B cell (primary cell): ENCODE data around the gene TCEANC. TPM values are rescaled to one million over a fixed set of nuclear protein-coding genes. Genes with fewer than 3 reads are reported as not detected.
A peak's percentile ranks its signal among the peaks of the same experiment; 100 is the strongest.

Source experiments
- ATAC-seq: fragments of 200-7000 bp; cut with Tn5 transposase; one replicate; pipeline ENCODE4 v1.10.0; 2021; ENCODE audit warnings: low read depth, mild to moderate bottlenecking, moderate number of reproducible peaks, moderate library complexity
- CTCF ChIA-PET: fragments of 350-600 bp; sonication (Branson Sonifier 250); formaldehyde crosslinking; loops from one replicate; lab custom pipeline; 2021; ENCODE audit warnings: antibody characterized with exemption, inconsistent platforms; lab: Charles Lee
- POLR2A ChIA-PET: fragments of 350-600 bp; sonication (Branson Sonifier 250); formaldehyde crosslinking; loops from one replicate; lab custom pipeline; 2021; ENCODE audit warnings: antibody characterized with exemption; lab: Charles Lee
- DNase-seq: peaks from one replicate; pipeline ENCODE4 v3.0.0; 2013
- H2AFZ ChIP-seq: 2 replicates; pipeline ENCODE4 v1.6.1; 2012; ENCODE audit warnings: mild to moderate bottlenecking, low read depth, low read length; ENCODE audit not compliant: insufficient read depth, poor library complexity, severe bottlenecking
- H3K27ac ChIP-seq, 2 donors: 1 replicate in 1 of 2; 2 replicates in 1 of 2; pipeline ENCODE4 v1.5.1; 2012 to 2013; ENCODE audit warnings: low read length in 2 of 2, mild to moderate bottlenecking in 2 of 2, moderate library complexity in 1 of 2
- H3K27me3 ChIP-seq, 4 experiments: fragments of 200-600 bp in 1 of 4; sonication (generic) in 1 of 4; replicated peaks in 1 of 4; 1 replicate in 2 of 4; 2 replicates in 2 of 4; pipeline versions ENCODE4 v1.6.1 to v1.7.0; 2013 to 2016; ENCODE audit warnings: low read length in 3 of 4, mild to moderate bottlenecking in 2 of 4, mixed read lengths in 1 of 4, moderate library complexity in 1 of 4; ENCODE audit not compliant: insufficient read depth in 4 of 4, control insufficient read depth in 3 of 4; ENCODE audit errors: control extremely low read depth in 1 of 4
- H3K36me3 ChIP-seq, 2 experiments: replicated peaks in 1 of 2; 1 replicate in 1 of 2; 2 replicates in 1 of 2; pipeline versions ENCODE4 v1.6.1 to v1.7.1; 2013; ENCODE audit warnings: low read length in 1 of 2; ENCODE audit not compliant: insufficient read depth in 2 of 2, control insufficient read depth in 1 of 2; ENCODE audit errors: control extremely low read depth in 1 of 2, extremely low read depth in 1 of 2
- H3K4me1 ChIP-seq, 2 donors: fragments of 200-600 bp in 1 of 2; sonication (generic) in 1 of 2; 1 replicate in 1 of 2; 2 replicates in 1 of 2; pipeline versions ENCODE4 v1.5.1 to v1.6.1; 2013 to 2017; ENCODE audit warnings: low read length in 2 of 2; ENCODE audit not compliant: control insufficient read depth in 2 of 2, insufficient read depth in 2 of 2
- H3K4me2 ChIP-seq: replicated peaks from 2 replicates; pipeline ENCODE3; 2012; ENCODE audit warnings: mild to moderate bottlenecking, low read depth, low read length; ENCODE audit not compliant: poor library complexity, severe bottlenecking
- H3K4me3 ChIP-seq, 5 experiments: fragments of 200-600 bp in 1 of 5; sonication (generic) in 1 of 5; 1 replicate in 3 of 5; 2 replicates in 2 of 5; pipeline versions ENCODE4 v1.5.1 to v1.7.0; 2011 to 2016; ENCODE audit warnings: low read length in 4 of 5, mild to moderate bottlenecking in 4 of 5, low read depth in 2 of 5, control low read depth in 1 of 5, moderate library complexity in 1 of 5; ENCODE audit not compliant: insufficient read depth in 1 of 5; ENCODE audit errors: control extremely low read depth in 1 of 5, extremely low read depth in 1 of 5
- H3K79me2 ChIP-seq: fragments of 200-600 bp; sonication (generic); one replicate; pipeline ENCODE4 v1.6.0; 2016; ENCODE audit warnings: low read length; ENCODE audit not compliant: control insufficient read depth, insufficient read depth
- H3K9ac ChIP-seq: fragments of 200-600 bp; sonication (generic); 2 replicates; pipeline ENCODE4 v1.6.1; 2017; ENCODE audit warnings: mild to moderate bottlenecking, low read length, moderate library complexity
- H3K9me3 ChIP-seq, 3 donors: one replicate each; pipeline versions ENCODE4 v1.6.1 to v1.7.1; 2013; ENCODE audit warnings: low read length in 2 of 3; ENCODE audit not compliant: control insufficient read depth in 2 of 3, insufficient read depth in 1 of 3; ENCODE audit errors: control extremely low read depth in 1 of 3
- H4K20me1 ChIP-seq: 2 replicates; pipeline ENCODE4 v1.6.0; 2012; ENCODE audit warnings: mild to moderate bottlenecking, low read length; ENCODE audit not compliant: insufficient read depth, control insufficient read depth, poor library complexity, severe bottlenecking
- H3K27ac Mint-ChIP-seq: one replicate; pipeline ENCODE4 v1.8.0; 2021; ENCODE audit warnings: mixed read lengths
- H3K27me3 Mint-ChIP-seq: one replicate; pipeline ENCODE4 v1.8.0; 2021; ENCODE audit warnings: mixed read lengths
- H3K4me1 Mint-ChIP-seq: one replicate; pipeline ENCODE4 v1.8.0; 2021; ENCODE audit warnings: mixed read lengths
- H3K4me3 Mint-ChIP-seq: one replicate; pipeline ENCODE4 v1.8.0; 2021; ENCODE audit warnings: mixed read lengths
- H3K9me3 Mint-ChIP-seq: one replicate; pipeline ENCODE4 v1.8.0; 2022; ENCODE audit warnings: mixed read lengths; ENCODE audit not compliant: insufficient read depth
- CTCF ChIP-seq: fragments of 200-600 bp; IDR thresholded peaks from one replicate; pipeline ENCODE4 v1.8.0; 2022; ENCODE audit warnings: antibody characterized with exemption, mild to moderate bottlenecking
- EZH2 ChIP-seq: IDR thresholded peaks from 2 replicates; pipeline ENCODE4 v1.6.1; 2012; ENCODE audit warnings: borderline replicate concordance, low read depth, mild to moderate bottlenecking, moderate library complexity, low read length; ENCODE audit not compliant: insufficient read depth, poor library complexity, severe bottlenecking
- WGBS: methylation state at CpG from one replicate; pipeline ENCODE4 v1.1.5; 2013; ENCODE audit warnings: missing lambda C conversion rate; ENCODE audit not compliant: insufficient coverage; 5-methylcytosine and 5-hydroxymethylcytosine counted together
- intact Hi-C: fragments of 100-400 bp; cut with micrococcal nuclease; formaldehyde crosslinking; loops from one replicate; pipeline ENCODE4 v1.10.0; 2022
- polyA minus RNA-seq: library from RNA; depleted of rRNA, polyadenylated mRNA; stranded (reverse); fragments of >200 nt; gene quantifications from 2 replicates; pipeline ENCODE4 v1.2.3, GENCODE V29; 2012
- polyA plus RNA-seq: library from polyadenylated mRNA; depleted of rRNA; stranded (reverse); fragments of >200 nt; gene quantifications from 2 replicates; pipeline ENCODE4 v1.2.3, GENCODE V29; 2012
- total RNA-seq, 2 donors: library from RNA; stranded (reverse); fragments of 120-200 nt in 1 of 2; gene quantifications; 1 replicate in 1 of 2; 2 replicates in 1 of 2; pipeline versions ENCODE4 v1.2.3 to v1.2.4, GENCODE V29; 2013 to 2022

TCEANC gene
- total RNA-seq (10.0 and 10.7 TPM in 2 replicates), polyA plus RNA-seq (5.5 and 6.0 TPM in 2 replicates), polyA minus RNA-seq (7.8 and 8.8 TPM in 2 replicates)
- 14.6 TPM for total RNA-seq (2013)

GRCh38 chrX:13652850-13653693 lies at the start of gene TCEANC:
TSS of gene TCEANC (plus strand) at chrX:13653141. CDS start at chrX:13662509, 9,368 bp downstream.
- CTCF ChIA-PET, result interaction anchor here (0.6 to 1.6 kb wide), 6 partner anchors 82 to 882 kb away, joined by 3 to 4 read pairs (median 3); partner anchors contain the start of genes GEMIN8, OFD1 and TRAPPC2
- Histone ChIP-seq H3K36me3 (peaks cover 0 to 11% of the 10 kb centered on the region in 2 experiments), H3K4me3 (peak within 1 kb of the TSS; percentile 59 to 92 (median 78)), H3K9me3 (no peaks in the 10 kb centered on the region), H3K9ac (peak within 1 kb of the TSS; percentile 82), H3K27ac (peak within 1 kb of the TSS; percentile 84 to 96), H4K20me1 (no peaks in the 10 kb centered on the region), H3K4me1 (peaks cover 12 to 15% of the 10 kb centered on the region in 2 donors), H3K27me3 (no peaks in the 10 kb centered on the region), H3K4me2 (peak within 1 kb of the TSS; percentile 77), H3K79me2 (peaks cover 19% of the 10 kb centered on the region), H2AFZ (peak within 1 kb of the TSS; percentile 83)
- intact Hi-C loops, result loop anchor here (1.0 to 5.0 kb wide), 4 partner anchors 81 to 376 kb away; partner anchors contain the start of genes GEMIN8, OFD1 and TRAPPC2
- 0% methylated on average over 40 of the region's 54 CpGs for WGBS
- Mint-ChIP-seq H3K27me3 (no peaks in the 10 kb centered on the region), H3K9me3 (no peaks in the 10 kb centered on the region), H3K27ac (peak within 1 kb of the TSS; percentile 96), H3K4me1 (peaks cover 11% of the 10 kb centered on the region), H3K4me3 (peak within 1 kb of the TSS; percentile 94)
- TF ChIP-seq EZH2, result no peak
- TF ChIP-seq CTCF, result no peak
- POLR2A ChIA-PET, result interaction anchor here (0.6 to 1.4 kb wide), 3 partner anchors 82 to 573 kb away, joined by 3 to 7 read pairs (median 5); partner anchors contain the start of genes GEMIN8, OFD1 and TRAPPC2
- peak; percentile 92 for DNase-seq
- ATAC-seq, result peak; percentile 93

- intact Hi-C loops, result no loop called here
- POLR2A ChIA-PET, result no interaction called here
These were observed 47.3 kb upstream of the TCEANC start for GRCh38 chrX:13605611-13606010.

More at GRCh38 chrX:13605611-13606010, 47.3 kb upstream of the TCEANC start:
- Mint-ChIP-seq H3K9me3 (no peaks in the 10 kb centered on the region), H3K27ac (no peak overlapping the region), H3K4me3 (no peak overlapping the region), H3K27me3 (no peaks in the 10 kb centered on the region), H3K4me1 (no peaks in the 10 kb centered on the region)
- no peak overlapping the region for H3K27ac ChIP-seq
- H3K9ac ChIP-seq, result no peak overlapping the region
- H3K79me2 ChIP-seq, result no peaks in the 10 kb centered on the region
- no CpG with 5 or more reads among the region's 1 CpG for WGBS
- ATAC-seq (no peak), DNase-seq (no peak)
- H2AFZ ChIP-seq, result no peak overlapping the region
- no peak overlapping the region for H3K4me3 ChIP-seq
- no peaks in the 10 kb centered on the region for H3K4me1 ChIP-seq
- H3K36me3 ChIP-seq, result no peaks in the 10 kb centered on the region
- no peaks in the 10 kb centered on the region for H4K20me1 ChIP-seq
- TF ChIP-seq EZH2 (no peak), CTCF (no peak)
- H3K9me3 ChIP-seq, result no peaks in the 10 kb centered on the region
- no peak overlapping the region for H3K4me2 ChIP-seq
- peaks cover 0 to 8% (median 3%) of the 10 kb centered on the region in 4 experiments for H3K27me3 ChIP-seq
- CTCF ChIA-PET, result no interaction called here
